CD4-positive, alpha-beta T cell (primary cell): Measurements from ENCODE around the gene SFTPB. TPM values are rescaled to one million over a fixed set of nuclear protein-coding genes. Genes with fewer than 3 reads are reported as not detected.

Source experiments
- ATAC-seq: fragments of 200-7000 bp; cut with Tn5 transposase; one replicate; pipeline ENCODE4 v1.10.0; 2022; ENCODE audit warnings: mild to moderate bottlenecking; ENCODE audit not compliant: poor library complexity
- CTCF ChIA-PET: fragments of 350-600 bp; sonication (Branson Sonifier 250); formaldehyde crosslinking; loops from one replicate; lab custom pipeline; 2021; ENCODE audit warnings: antibody characterized with exemption, inconsistent platforms; lab: Charles Lee
- POLR2A ChIA-PET: fragments of 350-600 bp; sonication (Branson Sonifier 250); formaldehyde crosslinking; loops from one replicate; lab custom pipeline; 2021; ENCODE audit warnings: antibody characterized with exemption, inconsistent platforms; lab: Charles Lee
- DNase-seq, 14 experiments: peaks; one replicate each; pipeline ENCODE4 v3.0.0-alpha.2; 2013 to 2020; ENCODE audit warnings: mixed read lengths in 2 of 14
- H3K27ac ChIP-seq, 2 donors: one replicate each; pipeline versions ENCODE4 v1.5.1 to v1.7.0; 2013; ENCODE audit warnings: low read length in 2 of 2, low read depth in 1 of 2, mild to moderate bottlenecking in 1 of 2
- H3K27me3 ChIP-seq, 2 experiments: 1 replicate in 1 of 2; 2 replicates in 1 of 2; pipeline versions ENCODE4 v1.6.1 to v1.7.0; 2013; ENCODE audit warnings: low read length in 2 of 2, control low read depth in 1 of 2, mild to moderate bottlenecking in 1 of 2, moderate library complexity in 1 of 2; ENCODE audit not compliant: insufficient read depth in 2 of 2, control insufficient read depth in 1 of 2
- H3K36me3 ChIP-seq: one replicate; pipeline ENCODE4 v1.6.1; 2013; ENCODE audit warnings: low read length, control low read depth; ENCODE audit not compliant: insufficient read depth
- H3K4me1 ChIP-seq: one replicate; pipeline ENCODE4 v1.6.1; 2013; ENCODE audit warnings: low read length, control low read depth; ENCODE audit not compliant: insufficient read depth
- H3K4me3 ChIP-seq: one replicate; pipeline ENCODE4 v1.5.1; 2013; ENCODE audit warnings: mild to moderate bottlenecking, low read length, moderate library complexity
- H3K9me3 ChIP-seq, 2 experiments: 1 replicate in 1 of 2; 2 replicates in 1 of 2; pipeline versions ENCODE4 v1.6.1 to v1.7.0; 2013; ENCODE audit warnings: low read length in 2 of 2, mild to moderate bottlenecking in 2 of 2, control low read depth in 1 of 2, moderate library complexity in 1 of 2; ENCODE audit not compliant: control insufficient read depth in 1 of 2, insufficient read depth in 1 of 2
- H3K27ac Mint-ChIP-seq: one replicate; pipeline ENCODE4 v1.8.0; 2020; ENCODE audit warnings: mixed read lengths
- H3K27me3 Mint-ChIP-seq: one replicate; pipeline ENCODE4 v1.8.0; 2021; ENCODE audit warnings: mixed read lengths
- H3K36me3 Mint-ChIP-seq: one replicate; pipeline ENCODE4 v1.8.0; 2021; ENCODE audit warnings: low read depth, mixed read lengths
- H3K4me1 Mint-ChIP-seq: one replicate; pipeline ENCODE4 v1.8.0; 2021; ENCODE audit warnings: low read depth, mixed read lengths
- H3K4me3 Mint-ChIP-seq: one replicate; pipeline ENCODE4 v1.8.0; 2020; ENCODE audit warnings: mild to moderate bottlenecking, mixed read lengths
- H3K9me3 Mint-ChIP-seq: one replicate; pipeline ENCODE4 v1.8.0; 2020; ENCODE audit warnings: mixed read lengths
- intact Hi-C, 2 experiments: fragments of 100-400 bp; cut with DNase I in 1 of 2; cut with micrococcal nuclease in 1 of 2; formaldehyde crosslinking; loops; one replicate each; pipeline versions ENCODE4 v1.15.1 to v1.9.0; 2023 to 2025; cut with DNase I, micrococcal nuclease
- total RNA-seq, 174 experiments: library from RNA in 2 of 174; stranded (reverse) in 2 of 174; gene quantifications; one replicate each; pipeline ENCODE4 v1.2.3 and lab custom pipeline; 2021 to 2026
- TF ChIP-seq, protein P1 (sequence below): fragments of 200-600 bp; IDR thresholded peaks from one replicate; pipeline ENCODE4 v1.8.0; 2022; ENCODE audit warnings: antibody characterized with exemption, mild to moderate bottlenecking

The SFTPB gene
- total RNA-seq, 2 experiments from 2014 or later = not detected

DNA sequence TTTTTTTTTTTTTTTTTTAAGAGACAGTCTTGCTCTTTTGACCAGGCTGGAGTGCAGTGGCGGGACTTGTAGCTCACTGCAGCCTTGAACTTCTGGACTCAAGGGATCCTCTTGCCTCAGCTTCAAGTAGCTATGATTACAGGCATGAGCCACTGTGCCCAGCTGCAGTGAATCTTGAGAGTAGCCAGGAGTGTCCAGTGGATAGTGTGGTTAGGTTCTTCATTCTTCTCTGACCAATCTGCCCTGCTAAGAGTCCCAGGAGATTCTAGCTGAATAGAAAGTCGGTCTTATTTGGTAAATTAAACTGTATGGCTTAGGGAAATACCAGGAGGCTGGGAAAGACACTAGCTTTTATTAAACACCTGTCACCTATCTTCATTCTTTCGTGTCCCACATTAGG lies 36.7 kb downstream of the SFTPB start:
- Mint-ChIP-seq H3K27ac (peak overlapping the region; percentile 33), H3K9me3 (no peaks in the 10 kb centered on the region), H3K4me1 (peaks cover 5% of the 10 kb centered on the region), H3K36me3 (peaks cover 87% of the 10 kb centered on the region), H3K27me3 (no peaks in the 10 kb centered on the region), H3K4me3 (no peak overlapping the region)
- CTCF ChIA-PET = interaction anchor here (0.7 kb wide), 1 partner anchor 10 kb away, joined by 3 read pairs; no protein-coding TSS in a partner anchor
- Histone ChIP-seq H3K36me3 (peaks cover 84% of the 10 kb centered on the region), H3K4me3 (no peak overlapping the region), H3K4me1 (peaks cover 4% of the 10 kb centered on the region), H3K27ac (no peak overlapping the region), H3K27me3 (no peaks in the 10 kb centered on the region), H3K9me3 (no peaks in the 10 kb centered on the region)
- DNase-seq (no peak), ATAC-seq (no peak)
- POLR2A ChIA-PET = no interaction called here
- intact Hi-C loops = no loop called here
- TF ChIP-seq, protein P1, sequence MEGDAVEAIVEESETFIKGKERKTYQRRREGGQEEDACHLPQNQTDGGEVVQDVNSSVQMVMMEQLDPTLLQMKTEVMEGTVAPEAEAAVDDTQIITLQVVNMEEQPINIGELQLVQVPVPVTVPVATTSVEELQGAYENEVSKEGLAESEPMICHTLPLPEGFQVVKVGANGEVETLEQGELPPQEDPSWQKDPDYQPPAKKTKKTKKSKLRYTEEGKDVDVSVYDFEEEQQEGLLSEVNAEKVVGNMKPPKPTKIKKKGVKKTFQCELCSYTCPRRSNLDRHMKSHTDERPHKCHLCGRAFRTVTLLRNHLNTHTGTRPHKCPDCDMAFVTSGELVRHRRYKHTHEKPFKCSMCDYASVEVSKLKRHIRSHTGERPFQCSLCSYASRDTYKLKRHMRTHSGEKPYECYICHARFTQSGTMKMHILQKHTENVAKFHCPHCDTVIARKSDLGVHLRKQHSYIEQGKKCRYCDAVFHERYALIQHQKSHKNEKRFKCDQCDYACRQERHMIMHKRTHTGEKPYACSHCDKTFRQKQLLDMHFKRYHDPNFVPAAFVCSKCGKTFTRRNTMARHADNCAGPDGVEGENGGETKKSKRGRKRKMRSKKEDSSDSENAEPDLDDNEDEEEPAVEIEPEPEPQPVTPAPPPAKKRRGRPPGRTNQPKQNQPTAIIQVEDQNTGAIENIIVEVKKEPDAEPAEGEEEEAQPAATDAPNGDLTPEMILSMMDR = no peak

DNA sequence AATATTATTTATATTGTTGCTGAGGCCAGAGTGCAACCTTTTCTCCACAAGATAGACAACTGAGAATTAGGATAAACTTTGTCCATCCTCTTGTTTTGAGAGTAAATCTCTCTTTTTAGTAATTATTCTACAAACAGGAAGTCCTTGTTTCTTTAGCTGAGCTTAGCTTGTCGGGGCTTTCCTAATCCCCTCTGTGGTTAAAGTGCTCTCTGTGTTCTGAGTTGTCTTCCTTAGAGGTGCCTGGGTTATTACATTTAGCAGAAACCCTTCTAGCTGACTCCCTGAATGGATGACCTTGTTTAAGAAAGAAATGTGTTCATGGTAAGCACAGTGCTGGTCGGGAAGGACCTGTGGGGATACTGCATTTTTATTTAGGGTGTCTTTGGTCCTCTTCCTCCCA lies 39.3 kb downstream of the SFTPB start:
- CTCF ChIA-PET = interaction anchor here (0.6 to 3.0 kb wide), 2 partner anchors 8 to 53 kb away, joined by 3 to 18 read pairs; no protein-coding TSS in a partner anchor
- Histone ChIP-seq H3K36me3 (peaks cover 86% of the 10 kb centered on the region), H3K27ac (no peak overlapping the region), H3K4me3 (no peak overlapping the region), H3K27me3 (no peaks in the 10 kb centered on the region), H3K9me3 (no peaks in the 10 kb centered on the region), H3K4me1 (peaks cover 4% of the 10 kb centered on the region)
- H3K27me3 Mint-ChIP-seq = no peaks in the 10 kb centered on the region
- H3K27ac Mint-ChIP-seq = no peak overlapping the region
- no peak overlapping the region for H3K4me3 Mint-ChIP-seq
- H3K4me1 Mint-ChIP-seq = no peaks in the 10 kb centered on the region
- no peaks in the 10 kb centered on the region for H3K9me3 Mint-ChIP-seq
- ATAC-seq (no peak), DNase-seq (peak in 1 of 14 experiments; percentile 23)
- POLR2A ChIA-PET = interaction anchor here (1.0 kb wide), 1 partner anchor 9 kb away, joined by 3 read pairs; no protein-coding TSS in a partner anchor
- H3K36me3 Mint-ChIP-seq = peaks cover 88% of the 10 kb centered on the region
- intact Hi-C loops = no loop called here
- TF ChIP-seq, protein P1 = no peak

DNA sequence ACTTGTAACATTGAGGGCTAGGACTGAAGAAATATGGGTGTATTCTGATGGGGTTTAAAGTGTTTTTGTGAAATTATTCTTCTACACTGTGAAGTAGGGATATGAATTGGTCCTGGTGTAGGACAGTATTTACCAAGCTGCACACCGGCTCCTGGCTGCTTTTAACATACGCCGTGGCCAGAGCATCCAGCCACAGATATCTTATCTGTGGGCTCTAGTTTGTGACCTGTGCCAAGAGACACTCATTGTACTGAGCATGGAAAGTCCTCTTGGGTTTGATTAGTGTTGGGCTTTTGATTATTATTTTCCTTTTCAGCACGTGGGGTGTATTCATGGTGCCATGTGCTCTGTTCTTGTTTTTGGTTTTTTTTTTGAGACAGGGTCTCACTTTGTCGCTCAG lies 44.0 kb downstream of the SFTPB start:
- ChIA-PET CTCF (interaction anchor here (0.5 to 2.7 kb wide), 2 partner anchors 13 to 18 kb away, joined by 3 to 9 read pairs; no protein-coding TSS in a partner anchor), POLR2A (no interaction called here)
- TF ChIP-seq, protein P1 = no peak
- Mint-ChIP-seq H3K4me3 (no peak overlapping the region), H3K9me3 (no peaks in the 10 kb centered on the region), H3K36me3 (peaks cover 79% of the 10 kb centered on the region), H3K27ac (no peak overlapping the region), H3K27me3 (no peaks in the 10 kb centered on the region), H3K4me1 (peaks cover 11% of the 10 kb centered on the region)
- Histone ChIP-seq H3K27me3 (no peaks in the 10 kb centered on the region), H3K27ac (no peak overlapping the region), H3K4me3 (no peak overlapping the region), H3K4me1 (peaks cover 5% of the 10 kb centered on the region), H3K36me3 (peaks cover 91% of the 10 kb centered on the region), H3K9me3 (no peaks in the 10 kb centered on the region)
- ATAC-seq = no peak
- intact Hi-C loops = no loop called here
- no peak for DNase-seq
